ENCODE measurements around the gene ADCK1.

- no peak for TF ChIP-seq POLR2A (IDR thresholded peaks at IDR 0.05)
- no peak for TF ChIP-seq CTCF (IDR thresholded peaks at IDR 0.05)
These were observed 60.1 kb downstream of the ADCK1 start for GRCh38 chr14:77859934-77860570.
